Transverse colon (tissue), 4 donors: Measurements from ENCODE around the gene ZNF780A.

Experiments
- EP300 ChIP-seq: sonication (generic); formaldehyde crosslinking; IDR thresholded peaks from one replicate; pipeline ENCODE4 v1.6.1; 2017; ENCODE audit warnings: antibody characterized with exemption, low read depth
- POLR2A ChIP-seq: fragments of 450-650 bp; IDR thresholded peaks from one replicate; pipeline ENCODE4 v1.6.1; 2016; ENCODE audit warnings: antibody characterized with exemption, mild to moderate bottlenecking, moderate library complexity
- POLR2AphosphoS5 ChIP-seq, 3 donors: sonication (generic); formaldehyde crosslinking; IDR thresholded peaks; one replicate each; pipeline ENCODE4 v1.6.1; 2016; ENCODE audit warnings: antibody characterized with exemption in 3 of 3
- TF ChIP-seq, protein P1 (sequence below), 5 experiments: fragments of 200-600 bp in 3 of 5; fragments of 450-650 bp in 2 of 5; sonication (generic) in 3 of 5; IDR thresholded peaks; 1 replicate in 2 of 5; 2 replicates in 3 of 5; pipeline ENCODE4 v1.5.1; 2016 to 2017; ENCODE audit warnings: antibody characterized with exemption in 5 of 5, inconsistent platforms in 3 of 5, mild to moderate bottlenecking in 2 of 5, moderate library complexity in 1 of 5

DNA sequence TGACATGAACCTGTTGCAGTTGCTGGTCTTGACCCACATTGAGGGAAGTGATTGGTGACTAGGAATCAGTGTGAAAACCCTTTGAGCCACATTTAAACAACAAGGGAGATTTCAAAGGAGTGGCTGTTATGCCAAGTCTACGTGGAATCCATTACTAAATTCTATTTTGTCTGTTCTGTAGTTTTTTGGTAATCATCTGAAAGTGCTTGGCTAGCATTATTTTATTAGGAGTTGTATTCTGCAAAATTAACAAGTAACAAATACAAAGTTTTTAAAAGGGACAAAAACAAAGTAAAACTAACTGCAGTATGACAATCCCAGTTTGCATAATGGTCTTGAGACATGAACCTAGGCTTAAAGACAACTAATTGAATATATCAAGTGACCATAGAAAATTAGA lies 14.0 kb upstream of the ZNF780A start:
- TF ChIP-seq, protein P1, sequence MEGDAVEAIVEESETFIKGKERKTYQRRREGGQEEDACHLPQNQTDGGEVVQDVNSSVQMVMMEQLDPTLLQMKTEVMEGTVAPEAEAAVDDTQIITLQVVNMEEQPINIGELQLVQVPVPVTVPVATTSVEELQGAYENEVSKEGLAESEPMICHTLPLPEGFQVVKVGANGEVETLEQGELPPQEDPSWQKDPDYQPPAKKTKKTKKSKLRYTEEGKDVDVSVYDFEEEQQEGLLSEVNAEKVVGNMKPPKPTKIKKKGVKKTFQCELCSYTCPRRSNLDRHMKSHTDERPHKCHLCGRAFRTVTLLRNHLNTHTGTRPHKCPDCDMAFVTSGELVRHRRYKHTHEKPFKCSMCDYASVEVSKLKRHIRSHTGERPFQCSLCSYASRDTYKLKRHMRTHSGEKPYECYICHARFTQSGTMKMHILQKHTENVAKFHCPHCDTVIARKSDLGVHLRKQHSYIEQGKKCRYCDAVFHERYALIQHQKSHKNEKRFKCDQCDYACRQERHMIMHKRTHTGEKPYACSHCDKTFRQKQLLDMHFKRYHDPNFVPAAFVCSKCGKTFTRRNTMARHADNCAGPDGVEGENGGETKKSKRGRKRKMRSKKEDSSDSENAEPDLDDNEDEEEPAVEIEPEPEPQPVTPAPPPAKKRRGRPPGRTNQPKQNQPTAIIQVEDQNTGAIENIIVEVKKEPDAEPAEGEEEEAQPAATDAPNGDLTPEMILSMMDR (IDR thresholded peaks at IDR 0.05): no peak
- no peak for TF ChIP-seq POLR2A
- TF ChIP-seq EP300: no peak
- no peak for TF ChIP-seq POLR2AphosphoS5 (IDR thresholded peaks at IDR 0.05)
